NT2/D1 (cell line): ENCODE measurements around the gene IL12RB1.

Experiments
- DNase-seq: peaks from one replicate; pipeline ENCODE4 v3.0.0-alpha.2; 2011; ENCODE audit warnings: low read depth, low spot score
- H3K27me3 ChIP-seq: 2 replicates; pipeline ENCODE4 v1.6.0; 2011; ENCODE audit warnings: mild to moderate bottlenecking; ENCODE audit not compliant: insufficient read length, insufficient read depth
- H3K36me3 ChIP-seq: 2 replicates; pipeline ENCODE4 v1.6.1; 2011; ENCODE audit warnings: mild to moderate bottlenecking, low read length, mixed read lengths; ENCODE audit not compliant: insufficient read depth, insufficient read length
- H3K4me1 ChIP-seq: 2 replicates; pipeline ENCODE4 v1.5.1; 2011; ENCODE audit not compliant: insufficient read depth, insufficient read length
- H3K4me3 ChIP-seq: 2 replicates; pipeline ENCODE4 v1.5.1; 2011; ENCODE audit warnings: low read depth; ENCODE audit not compliant: insufficient read length
- H3K9ac ChIP-seq: 2 replicates; pipeline ENCODE4 v1.6.0; 2011; ENCODE audit warnings: low read depth; ENCODE audit not compliant: insufficient read length
- H3K9me3 ChIP-seq: 2 replicates; pipeline ENCODE4 v1.5.1; 2011; ENCODE audit warnings: mild to moderate bottlenecking, low read length; ENCODE audit not compliant: insufficient read depth
- SUZ12 ChIP-seq: IDR thresholded peaks from 2 replicates; pipeline ENCODE4 v1.6.1; 2011; ENCODE audit not compliant: insufficient read length, insufficient read depth; ENCODE audit errors: extremely low read depth
- YY1 ChIP-seq: IDR thresholded peaks from 2 replicates; pipeline ENCODE4 v1.6.1; 2011; ENCODE audit not compliant: insufficient read length, insufficient read depth
- ZNF274 ChIP-seq: IDR thresholded peaks from 2 replicates; pipeline ENCODE4 v1.6.1; 2011; ENCODE audit warnings: mild to moderate bottlenecking, low read depth, low read length

Gene IL12RB1

DNA sequence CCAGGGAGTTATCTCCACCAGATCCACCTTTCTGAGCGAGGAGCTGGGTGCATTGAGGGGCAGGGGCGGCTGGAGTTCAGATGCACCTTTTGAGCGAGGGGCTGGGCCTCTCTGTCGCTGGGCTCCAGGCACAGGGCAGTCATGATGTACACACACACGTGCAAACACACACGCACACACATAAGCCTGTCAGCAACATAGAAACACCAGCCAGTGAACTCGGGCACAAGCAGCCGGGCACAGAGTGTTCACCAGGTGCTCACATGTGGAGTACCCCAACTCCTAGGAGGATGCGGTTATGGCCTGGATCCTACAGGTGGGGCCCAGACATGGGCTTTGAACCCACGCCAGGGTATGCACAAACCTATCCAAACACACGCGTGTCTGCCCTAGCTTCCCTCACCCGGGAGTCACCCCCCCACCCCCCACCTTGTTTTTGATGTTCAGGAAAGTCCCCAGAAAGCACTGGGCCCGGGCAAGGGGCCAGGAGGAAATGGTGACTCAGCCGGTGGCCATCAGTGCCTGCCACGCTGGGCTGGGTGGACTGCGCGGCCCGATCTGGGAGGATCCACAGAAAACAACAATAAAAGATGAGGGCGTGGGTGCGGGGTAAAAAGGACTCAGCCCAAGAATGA, 65.5 kb downstream of the IL12RB1 start:
- no peak for DNase-seq
- Histone ChIP-seq H3K27me3 (no peaks in the 10 kb centered on the region), H3K36me3 (no peaks in the 10 kb centered on the region), H3K9ac (peak overlapping the region; percentile 81), H3K4me3 (peak overlapping the region; percentile 34), H3K4me1 (peaks cover 17% of the 10 kb centered on the region), H3K9me3 (no peaks in the 10 kb centered on the region)
- TF ChIP-seq ZNF274 (no peak), SUZ12 (no peak), YY1 (no peak)

DNA sequence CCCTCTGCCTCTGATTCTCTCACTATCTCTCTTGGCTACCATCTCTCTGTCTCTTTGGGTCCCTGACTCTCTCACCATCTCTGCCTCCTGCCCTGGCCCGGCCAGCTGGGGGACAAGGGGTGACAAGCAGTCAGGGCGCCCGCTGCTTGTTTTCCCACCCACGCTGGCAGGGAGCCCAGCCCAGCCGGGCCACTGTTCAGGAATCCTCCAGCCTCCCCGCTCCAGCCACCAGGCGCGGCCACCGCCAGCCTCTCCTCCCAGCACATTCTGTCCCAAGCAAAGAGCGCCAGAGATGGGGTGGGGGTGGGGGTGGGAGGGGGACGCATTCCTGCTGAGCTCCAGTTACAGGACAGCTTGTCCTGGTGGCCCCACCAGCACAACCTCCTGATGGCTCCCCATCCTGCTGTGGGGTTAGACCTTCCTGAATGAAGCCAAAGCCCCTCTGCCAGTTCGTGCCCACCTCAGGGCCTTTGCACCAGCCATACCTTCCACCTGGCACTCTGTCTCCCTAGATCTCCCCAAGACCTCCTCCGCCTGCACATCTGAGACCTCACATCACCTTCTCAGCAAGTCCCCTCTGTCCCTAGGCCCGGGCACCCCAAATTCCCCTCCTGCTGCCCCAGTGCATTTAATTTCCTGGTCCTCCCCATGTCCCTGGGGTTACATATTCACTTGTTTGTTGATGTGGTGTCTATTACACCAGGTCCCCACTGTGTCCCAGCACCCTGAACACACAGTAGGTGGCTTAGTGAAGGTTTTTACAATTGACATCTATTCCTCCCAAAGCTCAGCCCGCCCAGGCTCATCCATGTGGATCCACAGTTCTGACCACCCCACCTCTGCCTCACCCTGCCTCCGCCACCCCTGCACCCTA, 66.3 kb downstream of the IL12RB1 start:
- no peaks in the 10 kb centered on the region for H3K27me3 ChIP-seq
- H3K9ac ChIP-seq: no peak overlapping the region
- H3K36me3 ChIP-seq: no peaks in the 10 kb centered on the region
- no peak overlapping the region for H3K4me3 ChIP-seq
- DNase-seq: no peak
- peaks cover 17% of the 10 kb centered on the region for H3K4me1 ChIP-seq
- no peaks in the 10 kb centered on the region for H3K9me3 ChIP-seq
- TF ChIP-seq ZNF274 (no peak), SUZ12 (no peak), YY1 (no peak)

DNA sequence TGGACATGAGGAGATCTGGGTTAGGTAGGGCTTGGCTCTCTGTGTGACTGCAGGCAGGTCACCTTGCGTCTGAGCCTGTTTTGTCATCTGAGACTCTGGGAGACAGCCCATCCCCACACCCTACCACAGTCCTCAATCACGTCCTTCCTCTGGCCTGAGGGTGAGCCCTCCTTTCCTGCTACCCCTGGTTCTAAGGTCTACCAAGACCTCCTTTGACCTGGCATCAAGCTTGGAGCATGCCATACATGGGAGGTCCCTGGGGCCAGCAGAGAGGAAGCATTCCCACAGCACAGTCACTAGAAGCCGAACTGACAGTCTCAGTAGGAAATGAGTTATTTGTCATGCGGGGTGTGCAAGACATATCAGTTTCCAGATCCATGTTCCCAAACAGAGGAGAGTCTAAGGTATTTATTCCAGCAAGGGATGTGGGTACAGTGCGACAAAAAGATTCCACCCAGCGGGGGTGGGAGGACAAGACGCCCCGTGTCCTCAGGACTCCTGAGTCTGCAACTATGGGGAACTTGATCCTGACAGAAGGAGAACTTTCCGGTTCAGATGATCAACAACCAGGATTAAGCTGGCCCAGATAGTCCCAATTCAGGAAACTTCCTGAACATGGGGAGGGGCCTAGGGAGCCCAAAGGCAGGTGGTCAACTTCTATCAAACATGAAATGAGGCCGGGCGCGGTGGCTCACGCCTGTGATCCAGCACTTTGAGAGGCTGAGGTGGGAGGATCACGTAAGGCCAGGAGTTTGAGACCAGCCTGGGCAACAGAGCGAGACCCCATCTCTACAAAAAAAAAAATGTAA, 69.3 kb downstream of the IL12RB1 start:
- no peak for TF ChIP-seq ZNF274
- no peak for TF ChIP-seq SUZ12
- no peak for TF ChIP-seq YY1
- Histone ChIP-seq H3K4me1 (peaks cover 12% of the 10 kb centered on the region), H3K36me3 (peaks cover 17% of the 10 kb centered on the region), H3K9me3 (no peaks in the 10 kb centered on the region), H3K4me3 (no peak overlapping the region), H3K9ac (no peak overlapping the region), H3K27me3 (no peaks in the 10 kb centered on the region)
- no peak for DNase-seq

DNA sequence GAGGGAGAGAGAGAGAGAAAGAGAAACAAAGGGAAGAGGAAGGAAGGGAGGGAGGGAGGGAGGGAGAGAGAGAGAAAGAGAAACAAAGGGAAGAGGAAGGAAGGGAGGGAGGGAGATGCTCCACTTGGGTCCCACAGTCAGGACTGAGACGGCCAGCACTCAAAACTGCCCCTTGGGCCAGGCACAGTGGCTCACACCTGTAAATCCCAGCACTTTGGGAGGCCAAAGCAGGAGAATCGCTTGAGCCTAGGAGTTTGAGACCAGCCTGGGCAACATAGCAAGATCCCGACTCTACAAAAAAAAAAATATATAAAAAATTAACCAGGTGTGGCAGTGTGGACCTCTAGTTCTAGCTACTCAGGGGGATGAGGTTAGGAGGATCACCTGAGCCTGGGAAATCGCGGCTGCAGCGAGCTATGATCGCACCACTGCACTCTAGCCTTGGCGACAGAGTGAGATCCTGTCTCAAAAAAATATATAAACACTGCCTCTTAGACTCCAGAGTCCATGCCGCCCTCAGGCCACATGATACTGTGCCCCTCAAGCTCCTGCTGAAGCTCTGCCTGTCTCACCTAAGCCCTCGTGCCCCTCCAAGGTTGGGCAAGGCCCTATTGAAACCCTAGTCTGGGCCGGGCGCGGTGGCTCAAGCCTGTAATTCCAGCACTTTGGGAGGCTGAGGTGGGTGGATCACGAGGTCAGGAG, 70.4 kb downstream of the IL12RB1 start:
- no peaks in the 10 kb centered on the region for H3K9me3 ChIP-seq
- no peak for DNase-seq
- H3K4me1 ChIP-seq: peaks cover 8% of the 10 kb centered on the region
- H3K27me3 ChIP-seq: no peaks in the 10 kb centered on the region
- H3K36me3 ChIP-seq: peaks cover 21% of the 10 kb centered on the region
- no peak overlapping the region for H3K9ac ChIP-seq
- TF ChIP-seq YY1 (no peak), SUZ12 (no peak), ZNF274 (no peak)
- H3K4me3 ChIP-seq: no peak overlapping the region

DNA sequence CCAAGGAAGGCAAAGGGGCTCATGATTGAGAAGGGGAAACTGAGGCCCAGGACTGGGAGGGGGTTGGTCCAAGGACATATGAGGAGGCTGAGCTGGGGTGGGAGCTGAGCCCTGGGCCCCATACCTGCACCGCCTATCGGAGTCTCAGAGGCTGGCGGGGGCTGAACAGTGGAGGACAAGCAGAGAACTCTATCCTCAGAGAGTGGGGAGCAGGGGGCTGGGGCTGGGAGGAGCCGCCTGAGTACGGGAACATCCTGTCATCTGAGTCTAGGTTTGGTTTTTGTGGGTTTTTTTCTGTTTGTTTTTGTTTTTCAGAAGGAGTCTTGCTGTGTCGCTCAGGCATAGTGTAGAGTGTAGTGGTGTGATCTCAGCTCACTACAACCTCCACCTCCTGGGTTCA, 72.5 kb downstream of the IL12RB1 start:
- no peaks in the 10 kb centered on the region for H3K27me3 ChIP-seq
- no peaks in the 10 kb centered on the region for H3K9me3 ChIP-seq
- TF ChIP-seq SUZ12 (no peak), YY1 (no peak), ZNF274 (no peak)
- no peak overlapping the region for H3K4me3 ChIP-seq
- H3K36me3 ChIP-seq: peaks cover 37% of the 10 kb centered on the region
- H3K9ac ChIP-seq: no peak overlapping the region
- DNase-seq: no peak
- H3K4me1 ChIP-seq: peaks cover 11% of the 10 kb centered on the region

DNA sequence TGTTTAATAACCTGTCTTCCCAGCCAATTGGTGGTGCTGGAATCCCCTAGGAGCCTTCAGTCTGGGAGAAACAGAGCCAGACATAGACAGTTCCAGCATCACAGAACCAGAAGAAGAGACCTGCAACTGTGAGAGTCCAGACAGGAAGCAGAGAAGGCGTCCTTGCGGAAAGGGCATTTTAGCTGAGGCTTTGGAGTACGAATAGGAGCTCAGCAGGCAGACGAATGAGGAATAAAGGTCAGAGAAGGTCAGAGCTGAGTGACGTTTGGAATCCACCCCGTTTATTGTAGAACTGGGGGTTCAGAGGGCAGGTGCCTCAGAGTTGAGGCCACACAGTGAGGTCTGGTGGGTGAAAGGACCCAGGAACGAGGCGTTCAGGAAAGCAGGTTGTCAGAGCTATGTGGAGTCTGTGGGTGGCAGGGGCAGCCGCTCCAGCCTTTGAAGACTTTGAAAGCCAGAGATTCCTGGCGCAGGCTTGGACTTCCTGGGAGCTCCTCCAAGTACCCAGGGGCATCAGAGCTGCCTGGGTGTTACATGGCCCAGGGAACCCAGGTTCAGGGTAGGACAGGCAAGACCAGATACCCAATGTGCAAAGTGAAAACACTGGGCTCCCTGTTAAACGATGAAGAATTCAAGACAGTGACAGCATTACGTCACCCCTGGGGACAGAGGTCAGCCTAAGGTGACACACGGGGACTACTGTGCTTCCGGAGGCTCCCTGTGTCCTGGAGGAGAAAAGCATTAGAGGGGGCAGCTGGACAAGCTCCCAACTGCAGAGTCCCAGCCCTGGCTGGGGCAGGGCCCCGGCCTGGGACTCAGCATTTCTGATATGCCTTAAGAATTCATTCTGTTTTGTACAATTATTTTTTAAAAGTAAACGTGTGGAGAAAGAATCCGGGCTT, 73.3 kb downstream of the IL12RB1 start:
- peaks cover 18% of the 10 kb centered on the region for H3K4me1 ChIP-seq
- no peaks in the 10 kb centered on the region for H3K9me3 ChIP-seq
- no peak overlapping the region for H3K4me3 ChIP-seq
- peaks cover 42% of the 10 kb centered on the region for H3K36me3 ChIP-seq
- no peak for DNase-seq
- H3K27me3 ChIP-seq: no peaks in the 10 kb centered on the region
- peak overlapping the region; percentile 8 for H3K9ac ChIP-seq
- TF ChIP-seq ZNF274 (no peak), SUZ12 (no peak), YY1 (no peak)
